GM18520 (cell line): Measurements from ENCODE around the gene ENO1.
"Not testable (repeated sequence)": the region's sequence is repeated elsewhere in the genome, so short reads cannot be mapped to it uniquely, and the experiment has no call there.

Experiments
- ATAC-seq: cut with Tn5 transposase; IDR thresholded peaks from one replicate; pipeline ENCODE4 v1.9.1; 2021; ENCODE audit not compliant: unreplicated experiment

ENO1 gene

DNA sequence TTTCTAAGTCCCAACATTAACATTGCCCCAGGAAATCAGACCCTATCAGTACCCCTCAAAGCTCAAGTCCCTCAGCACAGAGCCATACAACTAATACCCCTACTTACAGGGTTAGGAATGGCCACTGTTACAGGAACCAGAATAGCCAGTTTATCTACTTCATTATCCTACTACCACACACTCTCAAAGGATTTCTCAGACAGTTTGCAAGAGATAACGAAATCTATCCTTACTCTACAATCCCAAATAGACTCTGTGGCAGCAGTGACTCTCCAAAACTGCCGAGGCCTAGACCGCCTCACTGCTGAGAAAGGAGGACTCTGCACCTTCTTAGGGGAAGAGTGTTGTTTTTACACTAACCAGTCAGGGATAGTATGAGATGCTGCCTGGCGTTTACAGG is 19.0 kb upstream of the ENO1 start:
- ATAC-seq, result not testable (repeated sequence)

DNA sequence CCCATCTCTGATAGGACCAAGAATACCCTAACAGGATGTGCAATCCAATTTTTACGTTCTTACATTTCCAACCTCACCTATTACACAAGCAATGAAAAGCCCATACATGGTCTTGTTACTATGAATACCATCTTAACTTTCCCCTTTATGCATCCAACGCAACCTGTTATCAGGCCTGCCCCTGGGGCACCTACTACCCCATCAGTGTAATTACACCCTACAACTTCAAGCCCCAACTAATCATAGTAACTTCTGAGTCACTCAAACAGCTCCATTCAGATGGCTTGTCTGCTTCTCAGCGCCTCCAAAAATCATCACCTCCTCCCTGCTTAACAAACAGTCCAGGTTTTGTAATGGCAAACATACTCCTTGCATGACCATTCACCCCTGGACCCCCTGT is 18.3 kb upstream of the ENO1 start:
- not testable (repeated sequence) for ATAC-seq

DNA sequence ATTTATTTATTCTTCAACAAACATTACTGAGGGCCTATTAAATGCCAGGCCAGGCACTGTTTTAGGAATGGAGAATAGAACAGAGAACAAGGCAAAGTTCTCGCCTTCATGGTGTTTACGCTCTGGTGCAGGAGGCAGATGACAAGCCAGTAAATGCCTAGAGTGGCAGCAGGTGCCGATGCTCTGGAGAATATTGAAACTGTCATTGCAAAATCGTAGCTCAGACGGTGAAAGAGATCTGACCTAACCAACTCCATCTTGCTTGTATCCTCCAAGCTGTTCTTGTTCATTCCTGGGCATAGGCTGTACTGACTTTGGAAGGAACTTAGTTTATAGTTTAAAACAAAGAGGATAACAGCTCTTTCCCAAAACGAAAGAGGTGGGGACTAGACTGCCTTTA is 13.5 kb upstream of the ENO1 start:
- ATAC-seq, result no peak

DNA sequence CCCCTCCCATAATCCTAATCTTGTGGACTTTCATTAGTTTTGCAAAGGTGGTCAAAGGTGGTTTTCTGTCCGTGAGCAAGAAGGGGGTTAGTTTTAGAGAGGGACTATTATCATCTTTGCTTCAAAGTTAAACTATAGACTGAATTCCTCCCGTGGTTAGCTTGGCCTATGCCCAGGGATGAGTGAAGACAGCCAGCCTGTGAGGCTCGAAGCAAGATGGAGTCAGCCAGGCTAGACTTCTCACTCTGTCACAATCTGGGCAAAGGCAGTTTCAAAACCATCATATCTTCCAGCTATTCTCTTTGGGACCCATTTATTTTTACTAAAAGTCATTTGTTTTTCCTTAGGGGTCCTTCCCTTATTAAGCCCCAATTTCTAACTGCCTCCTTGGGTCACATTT is 12.9 kb upstream of the ENO1 start:
- no peak for ATAC-seq

DNA sequence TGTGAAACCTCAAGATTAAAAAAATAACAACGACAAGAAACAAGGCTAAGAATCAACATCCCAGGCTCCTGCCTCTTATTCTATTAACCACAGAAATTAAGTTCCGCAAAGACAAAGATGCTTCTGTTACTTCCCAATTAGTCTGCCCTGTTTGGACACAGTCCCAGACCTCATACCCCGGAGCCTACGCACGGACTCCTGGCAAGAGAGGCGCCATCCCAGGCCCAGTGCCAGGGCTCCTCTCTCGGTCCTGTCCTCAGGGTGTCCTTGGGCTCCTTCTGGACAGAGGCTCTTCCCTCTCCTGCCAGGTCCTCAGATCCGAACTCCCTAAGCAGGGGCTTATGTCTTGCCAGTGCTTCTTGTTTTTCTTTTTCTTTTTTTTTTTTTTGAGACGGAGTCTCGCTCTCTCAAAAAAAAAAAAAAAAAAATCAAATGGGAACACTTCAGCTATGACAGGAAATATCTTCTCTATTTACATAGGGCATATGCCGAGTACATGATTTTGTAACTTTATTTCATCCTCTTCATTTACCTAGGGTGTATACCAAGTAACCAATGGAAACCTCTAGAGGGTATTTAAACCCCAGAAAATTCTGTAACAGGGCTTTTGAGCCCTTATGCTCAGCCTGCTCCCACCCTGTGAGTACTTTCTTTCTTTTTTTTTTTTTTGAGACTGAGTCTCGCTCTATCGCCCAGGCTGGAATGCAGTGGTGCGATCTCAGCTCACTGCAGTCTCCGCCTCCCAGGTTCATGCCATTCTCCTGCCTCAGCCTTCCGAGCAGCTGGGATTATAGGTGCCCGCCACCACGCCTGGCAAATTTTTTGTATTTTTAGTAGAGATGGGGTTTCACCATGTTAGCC is 11.7 kb upstream of the ENO1 start:
- no peak for ATAC-seq

DNA sequence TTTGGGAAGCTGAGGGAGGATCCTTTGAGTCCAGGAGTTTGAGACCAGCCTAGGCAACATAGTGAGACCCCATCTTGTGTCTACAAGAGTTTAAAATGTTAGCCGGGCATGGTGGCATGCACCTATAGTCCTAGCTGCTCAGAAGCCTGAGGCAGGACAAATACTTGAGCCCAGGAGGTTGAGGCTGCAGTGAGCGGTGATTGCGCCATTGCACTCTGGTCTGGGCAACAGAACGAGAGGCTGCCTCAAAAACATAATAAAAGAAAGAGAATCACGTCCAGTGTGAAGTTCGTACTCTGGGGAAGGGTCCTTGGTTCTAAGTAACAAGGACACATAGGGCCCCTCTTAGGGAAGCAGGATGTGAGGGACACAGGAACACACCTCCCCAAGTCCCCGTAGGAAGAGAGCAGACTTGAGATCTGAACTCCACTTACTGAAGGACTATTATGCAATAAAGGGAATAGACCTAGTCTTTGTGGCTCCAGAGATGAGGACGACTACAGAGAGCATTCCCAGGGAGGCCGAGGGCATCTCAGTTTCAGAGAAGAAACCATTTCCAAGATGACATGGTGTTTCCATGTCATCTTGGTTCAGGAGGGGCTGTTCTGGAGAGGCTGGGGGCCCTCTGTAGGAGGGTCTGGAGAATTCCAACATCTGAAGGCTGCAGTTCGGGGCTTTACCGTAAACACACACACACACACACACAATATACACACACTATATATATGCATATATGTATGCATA is 10.8 kb upstream of the ENO1 start:
- no peak for ATAC-seq

DNA sequence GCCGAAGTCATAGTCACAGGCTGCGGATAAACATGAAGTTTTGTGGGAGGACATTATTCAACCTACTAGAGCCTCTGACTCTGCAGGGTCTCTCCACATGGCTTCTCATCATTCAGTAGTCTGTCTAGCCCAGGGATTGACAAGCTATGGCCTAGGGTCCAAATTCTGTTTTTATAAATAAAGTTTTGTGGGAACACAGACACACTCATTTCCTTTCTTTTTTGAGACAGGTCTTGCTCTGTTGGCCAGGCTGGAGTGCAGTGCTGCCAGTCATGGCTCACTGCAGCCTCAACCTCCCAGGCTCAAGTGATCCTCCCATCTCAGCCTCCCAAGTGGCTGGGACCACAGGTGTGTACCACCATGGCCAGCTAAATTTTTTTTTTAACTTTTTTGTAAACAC is 8.1 kb upstream of the ENO1 start:
- ATAC-seq, result no peak

DNA sequence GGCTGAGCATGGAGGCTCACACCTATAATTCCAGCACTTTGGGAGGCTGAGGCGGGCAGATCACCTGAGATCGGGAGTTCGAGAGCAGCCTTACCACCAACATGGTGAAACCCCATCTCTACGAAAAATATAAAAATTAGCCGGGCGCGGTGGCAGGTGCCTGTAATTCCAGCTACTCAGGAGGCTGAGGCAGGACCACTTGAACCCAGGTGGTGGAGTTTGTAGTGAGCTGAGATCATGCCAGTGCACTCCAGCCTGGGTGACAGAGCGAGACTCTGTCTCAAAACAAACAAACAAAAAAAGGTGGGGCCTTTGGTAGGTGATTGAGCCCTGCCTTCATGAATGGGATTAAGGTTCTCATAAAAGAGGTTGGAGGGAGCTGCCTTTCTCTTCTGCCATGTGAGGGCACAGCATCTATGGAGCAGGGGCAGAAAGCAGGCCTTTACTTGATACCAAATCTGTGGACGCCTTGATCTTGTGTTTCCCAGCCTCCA is 7.6 kb upstream of the ENO1 start:
- ATAC-seq, result not testable (repeated sequence)

DNA sequence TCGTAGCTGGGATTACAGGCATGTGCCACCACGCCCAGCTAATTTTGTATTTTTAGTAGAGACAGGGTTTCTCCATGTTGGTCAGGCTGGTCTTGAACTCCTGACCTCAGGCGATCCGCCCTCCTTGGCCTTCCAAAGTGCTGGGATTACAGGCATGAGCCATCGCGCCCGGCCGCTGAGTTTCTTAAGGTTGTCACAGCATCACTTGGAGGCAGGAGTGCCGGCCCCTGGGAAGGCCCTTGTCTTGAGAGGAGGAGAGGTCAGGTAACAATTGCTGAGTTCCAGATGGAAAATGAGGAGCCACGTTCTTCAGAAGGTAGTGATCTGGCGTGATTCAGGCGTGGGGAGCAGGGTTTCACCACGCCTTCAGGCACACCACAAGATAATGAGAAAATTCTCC is 5.6 kb upstream of the ENO1 start:
- ATAC-seq, result not testable (repeated sequence)

DNA sequence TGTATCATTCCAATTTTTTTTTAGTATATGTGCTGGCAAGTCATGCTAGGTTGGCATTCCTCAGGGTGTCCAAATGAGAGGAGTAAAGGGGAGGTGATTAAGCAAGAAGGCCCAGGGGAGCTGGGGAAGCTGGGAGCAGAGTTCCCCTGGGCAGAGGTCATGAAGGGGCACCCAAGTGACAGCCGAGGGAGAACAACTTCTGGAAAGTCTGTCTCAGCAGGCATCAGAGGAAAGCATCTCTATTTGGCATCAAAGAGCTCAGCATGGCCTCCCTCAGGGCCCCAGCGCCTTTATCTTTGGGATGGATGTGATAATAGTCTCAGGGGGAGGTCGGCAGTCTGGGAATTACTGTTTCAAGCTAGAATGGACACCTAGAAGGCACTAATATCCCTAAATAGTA is 5.0 kb upstream of the ENO1 start:
- ATAC-seq, result no peak

DNA sequence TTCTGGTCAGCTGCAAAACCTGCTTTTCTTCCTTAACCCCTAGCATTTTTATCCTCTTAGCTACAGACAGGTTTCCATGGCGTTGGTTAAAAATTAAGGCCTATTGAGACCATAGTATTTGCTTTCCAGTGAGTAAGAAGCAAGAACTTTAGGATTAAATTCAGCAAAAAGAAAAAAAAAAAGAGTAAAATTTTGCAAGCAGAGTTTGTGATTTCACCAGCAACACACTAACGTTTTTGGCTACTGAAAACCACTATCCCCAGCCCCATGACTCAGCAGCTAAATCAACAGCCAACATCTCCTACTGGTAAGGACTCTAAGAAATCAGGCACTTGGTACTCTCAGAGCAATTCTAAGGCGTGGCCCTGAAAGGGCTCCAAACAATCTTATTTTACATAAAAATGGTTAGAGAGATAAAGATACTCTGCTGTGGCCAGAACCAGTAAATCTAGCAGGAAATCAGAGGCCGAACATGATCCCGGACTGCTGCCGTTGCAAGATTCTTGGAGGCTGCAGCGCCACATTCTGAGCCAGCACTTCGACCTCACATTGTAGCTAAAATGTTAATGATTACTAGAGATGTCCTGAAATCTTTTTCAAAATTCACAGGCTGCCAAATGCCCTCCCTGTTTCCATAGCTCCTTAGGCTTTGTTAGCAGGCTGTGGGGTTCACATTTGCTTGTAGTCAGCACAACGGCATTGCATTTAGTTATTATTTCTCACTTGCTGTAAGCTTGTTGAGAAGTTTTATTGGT is 1.6 kb upstream of the ENO1 start:
- ATAC-seq, result no peak

DNA sequence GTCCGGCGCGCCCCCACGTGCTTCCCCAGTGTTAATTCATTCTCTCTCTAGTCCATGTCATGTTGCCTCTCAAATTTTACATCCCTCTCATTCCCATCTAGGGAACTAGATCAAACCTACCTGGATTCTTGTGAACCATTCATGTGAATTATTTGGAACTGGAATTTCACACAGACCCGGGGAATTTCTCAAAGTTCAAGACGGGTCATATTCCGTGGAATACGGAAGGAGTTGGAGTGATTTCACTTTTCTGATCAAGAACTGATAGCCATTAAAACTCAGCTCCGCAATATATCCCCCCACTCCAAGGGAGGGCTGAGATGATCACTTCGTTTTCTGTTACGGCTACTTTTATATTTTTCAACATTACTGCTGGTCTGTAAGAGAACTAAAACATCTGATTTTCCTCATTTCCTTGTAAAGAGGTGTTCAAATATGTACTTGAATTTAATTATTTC is 1.0 kb upstream of the ENO1 start:
- ATAC-seq, result no peak

DNA sequence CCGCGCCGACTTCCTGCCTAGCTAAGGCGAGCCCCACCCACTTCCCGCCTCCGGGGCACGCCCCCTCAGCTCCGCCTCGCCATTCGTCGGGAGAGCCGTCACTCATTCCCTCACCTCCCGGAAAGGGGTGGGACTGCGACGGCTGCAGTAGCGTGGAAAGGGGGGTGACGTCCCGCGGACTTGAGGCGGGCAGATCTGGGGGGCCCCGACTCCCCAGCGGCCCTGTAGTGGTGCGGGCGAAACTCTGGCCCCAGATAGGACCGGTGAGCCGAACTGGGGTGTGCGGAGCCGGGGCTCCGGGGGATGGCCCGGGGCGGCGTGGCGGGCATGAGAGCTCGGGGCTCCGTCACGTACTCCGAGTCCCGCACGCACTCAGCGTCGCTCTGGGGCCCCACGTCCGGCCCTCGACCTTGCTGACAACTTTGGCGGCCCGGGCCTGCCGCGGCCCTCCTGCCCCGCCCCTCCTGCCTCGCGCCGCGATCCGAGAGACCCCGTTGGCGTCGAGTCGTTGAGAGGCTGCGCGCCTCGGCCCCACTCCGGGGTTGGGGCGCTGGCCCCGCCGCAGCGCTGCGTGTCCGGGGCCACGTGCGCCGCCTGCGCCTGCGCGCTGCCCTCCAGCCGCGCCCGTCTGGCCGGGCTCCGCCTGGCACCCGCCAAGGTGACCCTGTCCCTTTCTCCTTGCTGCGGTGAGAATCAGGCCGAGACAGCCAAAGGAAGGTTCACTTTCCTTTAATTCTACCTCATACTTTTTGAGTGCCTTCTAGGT is 395 bp upstream of the ENO1 start:
- ATAC-seq, result peak; percentile 57

DNA sequence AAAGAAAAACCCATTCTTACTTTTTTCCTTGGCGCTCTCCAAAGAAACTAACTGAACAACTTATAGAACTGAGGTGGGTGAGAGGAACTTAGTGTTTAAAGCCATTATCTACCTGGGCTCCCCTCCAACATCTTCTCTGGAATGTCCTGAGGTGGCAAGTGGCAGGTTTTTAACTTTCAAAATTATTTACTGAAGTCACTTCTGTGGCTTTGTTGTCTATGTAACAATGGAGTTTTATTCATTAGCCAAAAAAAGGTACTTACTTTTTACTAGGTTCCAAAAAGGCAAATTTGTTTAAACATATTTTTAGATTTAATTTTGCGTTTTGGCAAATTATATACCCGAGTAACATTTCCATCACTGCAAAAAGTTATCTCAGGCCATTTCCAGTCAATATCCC is 2.4 kb downstream of the ENO1 start:
- no peak for ATAC-seq

DNA sequence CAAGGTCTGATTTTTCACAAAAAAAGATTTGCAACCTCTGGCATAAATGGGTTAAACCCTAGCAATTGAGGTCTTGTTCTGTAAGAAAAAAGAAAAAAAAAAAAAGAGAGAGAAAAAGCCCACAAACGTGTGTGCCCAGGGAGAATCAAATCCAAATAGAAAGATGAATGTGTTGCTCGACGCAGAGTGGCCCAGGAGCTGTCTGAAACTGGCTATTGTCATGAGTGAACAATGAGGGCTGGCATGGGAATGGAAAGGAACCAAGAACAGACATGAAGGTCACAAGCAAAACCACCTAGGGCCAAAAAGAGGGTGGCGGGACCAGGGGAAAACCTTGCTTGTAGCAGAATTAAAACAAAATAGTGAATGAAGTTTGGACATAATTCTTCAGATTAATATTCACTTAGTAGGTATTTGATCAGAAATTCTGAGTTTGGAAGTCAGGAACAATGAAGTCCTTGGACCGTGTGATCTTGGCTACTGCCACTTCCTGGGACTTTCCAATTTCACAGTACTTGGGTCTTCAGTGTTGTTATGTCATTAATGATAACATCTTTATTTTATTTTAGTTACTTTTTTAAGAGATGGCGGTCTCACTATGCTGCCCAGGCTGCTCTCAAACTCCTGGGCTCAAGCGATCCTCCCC is 3.1 kb downstream of the ENO1 start:
- no peak for ATAC-seq

DNA sequence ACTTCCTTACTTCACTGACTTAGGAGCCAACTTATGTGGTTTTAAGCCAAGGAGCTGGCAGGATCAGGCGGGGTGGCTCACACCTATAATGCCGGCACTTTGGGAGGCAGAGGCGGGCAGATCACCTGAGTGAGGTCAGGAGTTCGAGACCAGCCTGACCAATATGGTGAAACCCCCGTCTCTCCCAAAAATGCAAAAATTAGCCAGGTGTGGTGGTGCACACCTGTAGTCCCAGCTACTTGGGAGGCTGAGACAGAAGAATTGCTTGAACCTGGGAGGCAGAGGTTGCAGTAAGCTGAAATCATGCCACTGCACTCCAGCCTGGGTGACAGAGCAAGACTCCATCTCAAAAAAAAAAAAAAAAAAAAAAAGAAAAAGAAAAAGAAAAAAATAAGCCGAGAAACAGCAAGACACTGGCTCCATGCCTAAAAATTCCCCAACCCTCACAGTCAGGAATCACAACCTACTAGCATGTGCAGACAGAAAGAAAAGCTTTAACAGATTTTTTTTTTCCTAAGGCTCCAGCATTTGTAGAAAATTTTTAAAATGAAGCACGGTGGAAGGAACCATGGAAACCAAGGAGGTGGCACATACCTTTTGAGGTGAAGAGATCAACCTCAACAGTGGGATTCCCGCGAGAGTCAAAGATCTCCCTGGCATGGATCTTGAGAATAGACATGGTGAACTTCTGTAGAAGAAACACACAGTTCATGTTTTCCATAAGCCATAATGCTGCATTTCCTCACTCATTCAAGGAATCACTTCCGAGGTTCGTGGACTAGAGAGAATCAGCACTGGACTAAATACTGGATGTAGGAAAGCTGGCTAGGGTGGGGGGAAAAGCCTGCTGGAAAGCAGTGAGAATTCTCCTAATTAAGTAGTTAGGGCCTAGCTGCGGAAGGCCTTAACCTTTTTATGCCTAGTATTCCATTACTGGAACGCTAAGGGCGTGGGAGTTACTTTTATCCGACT is 4.0 kb downstream of the ENO1 start:
- no peak for ATAC-seq

DNA sequence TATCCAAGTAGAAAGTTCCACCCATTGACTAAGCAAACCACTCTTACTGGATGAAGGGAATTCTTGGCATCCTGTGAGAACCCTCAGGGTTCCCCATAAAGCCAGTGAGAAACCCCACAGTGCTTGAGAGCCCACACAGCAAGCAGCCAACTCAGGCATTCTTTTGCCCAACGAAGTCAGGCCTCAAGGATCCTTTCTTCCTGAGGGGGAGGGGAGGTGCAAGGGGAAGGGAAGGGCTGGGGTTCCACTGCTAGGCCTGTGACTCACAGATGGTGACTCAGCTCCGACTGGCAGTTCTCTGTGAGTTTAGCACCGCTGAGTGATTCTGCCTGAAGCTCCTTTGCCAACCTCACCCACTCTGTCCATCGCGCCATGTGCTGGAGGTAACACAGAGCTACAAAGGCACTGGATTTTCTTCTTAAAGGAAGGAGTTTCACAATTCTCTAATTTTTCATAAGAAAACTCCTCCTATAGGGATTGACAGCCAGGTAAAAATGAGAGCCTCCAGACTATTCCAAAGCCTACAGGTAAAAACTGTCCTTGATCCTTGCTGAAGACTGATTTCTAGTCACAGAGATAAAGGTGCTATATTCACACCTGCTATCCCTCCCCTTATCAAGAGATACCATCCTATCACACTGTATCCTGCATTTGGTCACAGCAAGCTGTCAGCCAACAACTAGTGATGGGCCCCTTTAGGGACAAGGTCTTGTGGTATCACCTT is 4.8 kb downstream of the ENO1 start:
- no peak for ATAC-seq

DNA sequence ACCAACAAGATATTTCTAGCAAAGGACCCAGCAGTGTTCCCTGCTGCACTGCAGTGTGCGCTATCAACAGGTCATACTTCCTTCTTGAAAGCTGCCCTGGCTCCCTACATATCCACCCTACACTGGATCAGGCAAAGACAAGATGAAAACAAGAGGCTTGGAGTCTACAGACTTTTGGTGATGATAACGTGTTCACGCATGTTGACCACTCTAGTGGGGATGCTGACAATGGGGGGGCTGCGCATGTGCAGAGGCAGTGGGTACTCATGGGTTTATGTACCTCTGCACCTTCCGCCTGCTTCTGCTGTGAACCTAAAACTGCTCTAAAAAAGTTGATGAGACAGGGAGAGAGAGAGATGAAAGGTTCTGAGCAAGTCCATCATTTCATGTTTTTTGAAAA is 5.5 kb downstream of the ENO1 start:
- no peak for ATAC-seq
